NCI-H748 (cell line): ENCODE results near the gene ARHGAP24.

Experiments used
- DNase-seq: peaks from one replicate; lab custom pipeline; 2025; ENCODE audit not compliant: unreplicated experiment; lab: John Stamatoyannopoulos, UW

Gene ARHGAP24

GRCh38 chr4:85686398-85686797 lies 211.4 kb downstream of the ARHGAP24 start:
- no peak for DNase-seq

GRCh38 chr4:85688055-85688740 lies 213.2 kb downstream of the ARHGAP24 start:
- DNase-seq = no peak

DNA sequence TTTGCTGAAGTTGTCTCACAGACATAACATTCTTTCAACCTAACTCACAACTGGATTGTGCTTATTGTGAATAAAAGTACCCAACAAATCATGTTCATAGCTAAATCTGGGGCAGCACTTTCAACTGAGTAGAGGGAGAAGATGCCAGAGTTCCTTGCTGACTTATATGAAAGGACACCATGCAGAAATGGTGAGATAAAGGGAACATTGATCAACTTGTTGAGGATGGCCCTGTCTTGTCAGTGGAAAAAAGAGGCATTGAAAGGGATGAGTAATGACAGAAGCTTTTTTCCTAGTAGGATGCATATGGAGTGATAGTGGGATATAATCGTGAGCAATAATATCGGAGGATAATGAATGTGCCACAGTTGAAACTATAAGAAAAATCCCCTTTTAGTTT lies 221.7 kb downstream of the ARHGAP24 start:
- DNase-seq = no peak

DNA sequence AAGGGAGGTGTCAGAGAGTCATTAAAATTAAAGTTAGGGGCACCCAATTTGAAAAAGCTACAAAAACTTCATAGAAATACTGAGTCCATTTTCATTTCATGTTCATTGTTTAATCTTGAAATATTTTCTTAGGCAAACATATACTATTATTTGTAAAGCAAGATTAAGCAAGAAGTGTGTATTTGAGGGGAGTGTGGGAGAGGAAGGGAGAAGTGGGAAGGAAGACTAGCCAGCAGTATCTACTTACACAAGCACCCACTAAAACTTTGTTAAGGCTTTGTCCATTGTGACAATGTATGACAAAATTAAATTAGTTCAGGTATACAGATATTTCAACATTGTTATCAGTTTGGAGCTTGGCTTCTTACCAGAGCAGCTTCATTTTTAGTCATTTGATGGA lies 222.9 kb downstream of the ARHGAP24 start:
- no peak for DNase-seq

- DNase-seq = no peak
These were observed 225.4 kb downstream of the ARHGAP24 start for GRCh38 chr4:85700362-85700761.

GRCh38 chr4:85701861-85702321 lies 226.9 kb downstream of the ARHGAP24 start:
- no peak for DNase-seq

GRCh38 chr4:85703096-85703495 lies 228.1 kb downstream of the ARHGAP24 start:
- no peak for DNase-seq

GRCh38 chr4:85707611-85708010 lies 232.7 kb downstream of the ARHGAP24 start:
- no peak for DNase-seq

DNA sequence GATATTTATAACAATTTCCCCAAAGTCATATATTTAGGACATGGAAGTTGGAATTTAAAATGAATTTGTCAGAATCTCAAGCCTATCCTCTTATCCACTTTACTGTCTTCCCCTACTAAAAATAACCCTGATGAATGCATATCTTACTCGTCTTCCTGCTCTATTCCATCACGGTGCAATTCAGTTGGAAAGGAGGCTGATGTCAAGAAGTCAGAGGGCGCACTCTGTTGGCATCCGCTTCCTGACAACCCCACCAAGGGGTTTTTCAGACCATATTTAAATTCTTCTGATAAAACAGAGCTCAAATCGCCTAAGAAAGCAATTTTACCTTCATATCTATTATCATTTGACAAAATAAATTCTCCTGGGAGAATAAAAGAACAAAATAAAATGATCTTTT lies 233.5 kb downstream of the ARHGAP24 start:
- DNase-seq = no peak

GRCh38 chr4:85713005-85713404 lies 238.1 kb downstream of the ARHGAP24 start:
- no peak for DNase-seq

GRCh38 chr4:85715991-85716737 lies 241.2 kb downstream of the ARHGAP24 start:
- DNase-seq = no peak

DNA sequence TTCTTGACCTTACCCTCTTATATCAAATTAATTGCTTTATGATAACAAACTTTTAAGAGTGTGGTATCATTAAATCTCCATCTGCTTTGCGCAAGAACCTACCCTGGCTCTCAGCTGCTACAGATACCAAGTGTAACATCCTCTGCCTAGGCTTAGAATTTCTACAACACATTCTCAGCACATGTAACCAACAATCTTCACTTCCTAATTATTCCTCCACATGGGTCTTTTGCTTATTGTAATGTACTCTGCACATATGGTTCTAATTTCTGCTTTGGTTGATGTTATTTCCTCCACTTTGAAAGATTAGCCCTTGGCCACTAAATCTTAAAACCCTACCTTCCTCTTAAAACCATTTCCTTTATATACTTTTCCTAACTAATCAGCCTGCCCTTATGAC lies 242.4 kb downstream of the ARHGAP24 start:
- no peak for DNase-seq

DNA sequence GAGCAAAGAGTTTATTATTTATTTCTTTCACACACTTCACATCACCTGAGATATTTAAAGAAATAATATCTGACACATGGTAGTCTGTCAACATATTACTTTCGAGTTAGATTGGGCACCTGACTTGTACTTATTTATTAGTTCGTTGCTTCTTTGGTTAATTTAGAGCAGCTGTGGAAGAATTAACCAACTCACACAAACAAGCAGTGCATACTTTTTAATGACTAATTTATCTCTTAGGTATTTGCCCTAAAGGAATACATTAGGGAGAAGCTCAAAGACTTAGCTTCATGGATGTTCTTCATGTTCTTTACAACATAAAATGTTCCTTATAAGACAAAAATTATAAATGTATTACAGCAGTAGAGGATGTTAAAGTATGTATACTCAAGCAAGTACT lies 242.9 kb downstream of the ARHGAP24 start:
- DNase-seq = no peak

DNA sequence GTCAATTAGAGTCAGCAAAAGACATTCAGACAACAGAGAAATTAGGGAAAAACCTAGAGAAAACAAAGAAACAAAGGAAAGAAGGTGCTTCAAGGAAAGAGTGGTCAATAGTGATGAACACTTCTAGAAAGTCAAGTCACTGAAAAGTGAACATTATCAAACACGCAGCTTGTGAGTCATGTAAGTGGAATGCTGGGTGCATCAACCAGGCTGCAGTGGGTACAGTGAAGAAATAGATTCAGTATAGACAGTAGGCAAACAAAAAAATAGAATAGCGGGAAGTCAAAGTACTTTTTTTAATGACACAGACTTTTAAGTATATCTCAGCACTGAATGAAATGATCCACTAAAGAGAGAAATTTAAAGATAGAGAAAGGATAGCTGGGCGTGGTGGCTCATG lies 245.8 kb downstream of the ARHGAP24 start:
- no peak for DNase-seq

GRCh38 chr4:85722401-85722800 lies 247.5 kb downstream of the ARHGAP24 start:
- no peak for DNase-seq

DNA sequence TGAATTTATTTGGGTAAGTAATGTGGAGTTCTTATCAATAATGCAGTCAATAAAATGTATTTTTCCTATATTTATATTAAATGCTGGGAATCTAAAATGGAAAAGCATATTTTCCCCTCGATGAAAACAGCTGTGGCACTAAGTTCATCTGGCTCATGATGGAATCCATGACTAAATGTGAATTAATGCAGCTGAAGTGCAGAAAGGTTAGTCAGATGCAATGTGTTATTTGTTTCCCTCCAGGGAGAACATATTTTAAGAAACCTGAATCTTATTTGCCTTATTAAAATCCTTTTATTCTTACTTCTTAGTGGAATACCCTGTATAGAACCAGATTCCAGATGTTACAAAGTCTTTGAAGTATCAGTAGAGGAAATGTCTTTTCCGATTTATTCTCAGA lies 247.9 kb downstream of the ARHGAP24 start:
- DNase-seq = no peak

GRCh38 chr4:85724791-85725563 lies 250.0 kb downstream of the ARHGAP24 start:
- DNase-seq = no peak

DNA sequence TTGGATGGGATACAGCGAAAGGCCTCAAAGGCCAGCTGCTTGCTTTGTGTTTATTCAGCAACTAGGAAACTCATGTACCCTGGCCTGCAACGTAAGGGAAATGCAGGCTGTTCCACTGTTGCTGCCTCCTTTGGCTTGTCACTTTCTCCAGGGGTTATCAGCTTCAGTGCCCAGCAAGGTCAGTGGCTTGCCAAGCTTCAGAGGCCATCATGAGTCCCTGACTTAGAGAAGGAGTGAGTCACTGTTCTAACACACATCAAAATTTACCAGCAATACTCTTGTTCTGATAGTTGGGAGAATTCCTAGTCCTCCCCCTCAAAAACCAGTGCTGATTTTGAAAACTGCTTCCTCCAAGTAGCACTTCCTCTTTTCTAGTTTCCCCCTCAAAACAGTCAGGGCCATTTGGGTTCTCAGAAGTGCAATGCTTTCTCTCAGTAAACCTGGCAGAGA lies 250.8 kb downstream of the ARHGAP24 start:
- DNase-seq = no peak

DNA sequence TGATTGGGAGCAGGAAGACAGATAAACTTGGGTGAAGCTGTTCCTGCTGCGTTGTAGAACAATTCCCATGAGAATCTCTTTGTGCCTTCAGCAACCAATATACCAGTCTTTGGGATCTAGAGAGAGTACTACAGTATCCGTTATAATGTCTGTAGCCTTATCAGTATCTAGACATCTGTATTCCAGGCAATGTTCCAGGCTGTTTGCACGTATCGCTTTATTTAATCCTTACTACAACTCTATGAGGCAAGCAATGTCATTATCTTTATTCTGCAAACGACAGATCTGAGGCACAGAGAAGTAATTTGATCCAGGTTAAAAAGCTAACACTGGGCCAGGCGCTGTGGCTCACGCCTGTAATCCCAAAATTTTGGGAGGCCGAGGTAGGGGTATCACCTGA lies 251.6 kb downstream of the ARHGAP24 start:
- DNase-seq = no peak

GRCh38 chr4:85728464-85728863 lies 253.5 kb downstream of the ARHGAP24 start:
- DNase-seq = no peak

DNA sequence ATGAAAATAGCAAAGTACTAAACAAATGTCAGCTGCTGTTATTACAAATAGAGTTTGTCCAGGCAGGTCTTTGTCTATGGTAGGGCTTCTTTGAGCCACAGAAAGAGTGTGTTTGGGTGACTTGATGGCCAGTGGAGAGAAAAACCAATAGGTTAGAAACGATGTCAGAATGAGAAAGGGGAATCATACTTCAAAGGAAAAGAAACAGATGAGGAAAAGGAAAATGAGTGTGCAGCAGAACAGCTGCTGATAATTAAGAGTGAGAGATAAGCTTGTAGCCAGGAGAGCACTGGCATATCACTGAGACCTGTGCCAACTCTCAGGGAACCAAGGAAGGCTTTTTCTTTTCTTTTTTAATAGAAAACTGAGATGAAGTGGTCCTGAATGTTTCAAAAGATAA lies 257.2 kb downstream of the ARHGAP24 start:
- no peak for DNase-seq

DNA sequence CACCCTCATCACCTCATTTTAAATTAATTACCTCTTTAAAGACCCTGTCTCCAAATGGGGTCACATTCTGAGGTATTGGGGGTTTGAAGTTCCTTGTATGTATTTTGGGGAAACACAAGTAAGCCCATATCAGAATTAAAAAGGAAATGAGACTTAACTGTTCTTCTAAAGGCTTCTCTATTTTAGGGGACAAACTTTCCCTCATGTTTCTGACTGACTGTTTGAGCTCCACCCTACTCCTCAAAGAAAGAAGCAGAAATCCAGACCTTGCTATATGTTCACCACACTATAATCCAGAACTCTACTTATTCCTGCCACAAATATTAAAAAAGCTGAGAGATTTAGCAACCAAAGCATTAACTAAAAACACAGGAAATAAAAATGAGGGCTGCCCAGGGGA lies 258.8 kb downstream of the ARHGAP24 start:
- no peak for DNase-seq
